Ishikawa (cell line): ENCODE data around the gene TMCC3.

ENCODE experiments used
- CEBPB ChIP-seq: IDR thresholded peaks from 2 replicates; pipeline ENCODE4 v1.6.1; 2012
- CREB1 ChIP-seq: IDR thresholded peaks from 2 replicates; pipeline ENCODE4 v1.6.1; 2012; ENCODE audit warnings: low read depth
- EGR1 ChIP-seq: IDR thresholded peaks from 2 replicates; pipeline ENCODE4 v1.6.1; 2012
- EP300 ChIP-seq: IDR thresholded peaks from 2 replicates; pipeline ENCODE4 v1.6.1; 2012; ENCODE audit warnings: borderline replicate concordance
- FOXM1 ChIP-seq: IDR thresholded peaks from 2 replicates; pipeline ENCODE4 v1.6.1; 2012; ENCODE audit warnings: low read depth, borderline replicate concordance
- MAX ChIP-seq: IDR thresholded peaks from 2 replicates; pipeline ENCODE4 v1.6.1; 2012
- NFIC ChIP-seq: IDR thresholded peaks from 2 replicates; pipeline ENCODE4 v1.6.1; 2012
- RAD21 ChIP-seq: IDR thresholded peaks from 2 replicates; pipeline ENCODE4 v1.6.1; 2012; ENCODE audit warnings: low read depth
- REST ChIP-seq: IDR thresholded peaks from 2 replicates; pipeline ENCODE4 v1.6.1; 2012; ENCODE audit warnings: low read depth, mild to moderate bottlenecking
- TAF1 ChIP-seq: IDR thresholded peaks from 2 replicates; pipeline ENCODE4 v1.6.1; 2012; ENCODE audit warnings: low read depth, mild to moderate bottlenecking
- TCF12 ChIP-seq: IDR thresholded peaks from 2 replicates; pipeline ENCODE4 v1.6.1; 2012; ENCODE audit warnings: low read depth
- TEAD4 ChIP-seq: IDR thresholded peaks from 2 replicates; pipeline ENCODE4 v1.6.1; 2012
- YY1 ChIP-seq: IDR thresholded peaks from 2 replicates; pipeline ENCODE4 v1.6.1; 2012; ENCODE audit warnings: low read depth
- ZBTB7A ChIP-seq: IDR thresholded peaks from 2 replicates; pipeline ENCODE4 v1.6.1; 2012; ENCODE audit warnings: low read depth
- TF ChIP-seq, protein P1 (sequence below): IDR thresholded peaks from 2 replicates; pipeline ENCODE4 v1.6.1; 2012

Gene TMCC3

GRCh38 chr12:94650143-94651056 lies at the start of gene TMCC3:
Gene TMCC3 (minus strand): TSS chr12:94650557. CDS start chr12:94650430, 127 bp downstream.
- TF ChIP-seq EGR1 (0 out of 2 replicates have a peak, but pooled peaks have one; percentile 36), FOXM1 (no peak), YY1 (no peak), NFIC (no peak), EP300 (no peak), TCF12 (no peak), ZBTB7A (0 out of 2 replicates have a peak, but pooled peaks have one; percentile 6), CREB1 (no peak), MAX (no peak), TAF1 (no peak)
- TF ChIP-seq, protein P1, sequence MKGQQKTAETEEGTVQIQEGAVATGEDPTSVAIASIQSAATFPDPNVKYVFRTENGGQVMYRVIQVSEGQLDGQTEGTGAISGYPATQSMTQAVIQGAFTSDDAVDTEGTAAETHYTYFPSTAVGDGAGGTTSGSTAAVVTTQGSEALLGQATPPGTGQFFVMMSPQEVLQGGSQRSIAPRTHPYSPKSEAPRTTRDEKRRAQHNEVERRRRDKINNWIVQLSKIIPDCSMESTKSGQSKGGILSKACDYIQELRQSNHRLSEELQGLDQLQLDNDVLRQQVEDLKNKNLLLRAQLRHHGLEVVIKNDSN: no peak

DNA sequence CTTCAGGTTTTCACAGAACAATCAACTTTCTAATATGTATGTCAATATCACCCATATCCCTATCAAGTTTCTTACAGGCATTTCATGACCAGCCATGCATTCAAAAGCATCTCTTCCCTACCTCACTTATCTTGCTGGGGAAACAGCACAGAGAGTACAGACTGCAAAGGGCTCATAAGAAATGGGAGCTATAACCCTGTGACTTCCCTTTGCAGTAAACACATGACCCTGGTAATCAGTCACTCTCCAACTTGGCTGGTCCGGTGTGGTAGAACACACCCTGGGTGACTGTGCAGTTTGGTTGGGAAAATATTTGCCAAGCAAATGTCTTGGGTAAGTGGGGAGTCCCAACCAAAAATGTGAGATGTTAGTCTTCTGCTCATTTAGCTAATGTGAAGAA lies 49.4 kb upstream of the TMCC3 start:
- TF ChIP-seq, protein P1: no peak
- TF ChIP-seq REST: no peak
- TF ChIP-seq FOXM1: no peak
- no peak for TF ChIP-seq CREB1
- TF ChIP-seq ZBTB7A: no peak
- TF ChIP-seq EGR1: no peak
- no peak for TF ChIP-seq EP300
- TF ChIP-seq MAX: no peak
- no peak for TF ChIP-seq RAD21
- TF ChIP-seq TCF12: no peak
- TF ChIP-seq NFIC: no peak
- TF ChIP-seq CEBPB: no peak
- no peak for TF ChIP-seq YY1
- TF ChIP-seq TEAD4: no peak
- no peak for TF ChIP-seq TAF1

DNA sequence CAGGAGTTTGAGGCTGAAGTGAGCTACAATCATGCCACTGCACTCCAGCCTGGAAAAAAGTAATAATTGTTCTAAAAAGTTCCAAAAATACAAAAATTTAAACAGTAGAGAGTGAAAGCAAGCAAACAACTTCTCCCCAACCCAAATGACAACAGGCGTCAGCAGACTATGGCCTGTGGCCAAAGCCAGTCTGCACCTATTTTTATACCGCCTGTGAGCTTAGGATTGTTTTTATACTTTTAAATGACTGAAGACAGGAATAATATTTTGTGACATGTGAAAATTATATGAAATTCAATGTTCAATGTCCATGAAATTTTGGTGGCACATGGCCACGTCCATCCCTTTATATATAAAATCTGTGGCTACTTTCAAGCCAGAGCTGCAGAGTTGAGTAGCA lies 48.2 kb upstream of the TMCC3 start:
- TF ChIP-seq TAF1 (no peak), YY1 (no peak), REST (no peak), CEBPB (no peak), ZBTB7A (no peak), NFIC (no peak), MAX (no peak), TEAD4 (no peak), TCF12 (no peak), EP300 (no peak)
- TF ChIP-seq, protein P1: no peak

- TF ChIP-seq REST (no peak), MAX (no peak), FOXM1 (no peak), RAD21 (no peak), ZBTB7A (no peak), CEBPB (no peak), TEAD4 (no peak), TAF1 (no peak), EP300 (no peak), CREB1 (no peak), YY1 (no peak), TCF12 (no peak), EGR1 (no peak), NFIC (no peak)
- TF ChIP-seq, protein P1: no peak
These were observed 47.3 kb upstream of the TMCC3 start for GRCh38 chr12:94697631-94698030.
